Right lung (tissue), 5 donors: ENCODE data around the gene CLEC4D. TPM values are rescaled to one million over a fixed set of nuclear protein-coding genes. Genes with fewer than 3 reads are reported as not detected.
"Not testable (repeated sequence)": the region's sequence is repeated elsewhere in the genome, so short reads cannot be mapped to it uniquely, and the experiment has no call there.

Source experiments
- DNase-seq, 2 donors: peaks; one replicate each; pipeline ENCODE4 v3.0.0-alpha.2; 2013
- polyA plus RNA-seq, 5 donors: library from polyadenylated mRNA; unstranded; fragments of 120-200 nt; gene quantifications; one replicate each; pipeline versions ENCODE4 v1.2.1 to v1.2.3, GENCODE V29; 2013; ENCODE audit warnings: inconsistent platforms in 1 of 5, low replicate concordance in 1 of 5; ENCODE audit not compliant: insufficient read length in 5 of 5, insufficient read depth in 1 of 5

Gene CLEC4D
- polyA plus RNA-seq, 5 donors: 0.07 to 0.39 (median 0.25) TPM; not detected in 1

DNA sequence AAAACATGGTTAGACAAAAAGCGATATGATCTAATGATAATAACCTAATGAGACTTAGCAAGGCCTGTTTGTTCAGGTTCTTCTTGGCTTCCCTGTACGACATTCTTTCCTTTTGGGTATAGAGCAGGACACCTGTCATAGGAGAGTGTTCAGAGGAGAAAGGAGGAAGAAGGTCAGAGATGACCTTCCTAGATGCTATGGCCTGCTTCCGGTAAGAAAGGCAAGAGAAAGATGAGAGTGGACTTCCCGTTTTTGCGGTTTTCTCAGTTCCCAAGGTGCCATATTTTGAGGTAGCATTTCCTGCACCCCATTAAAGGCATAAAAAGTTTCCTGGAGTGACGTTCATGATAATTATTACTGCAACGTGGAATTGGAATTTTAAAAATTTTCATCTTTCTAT, 18.7 kb downstream of the CLEC4D start:
- no peak for DNase-seq

DNA sequence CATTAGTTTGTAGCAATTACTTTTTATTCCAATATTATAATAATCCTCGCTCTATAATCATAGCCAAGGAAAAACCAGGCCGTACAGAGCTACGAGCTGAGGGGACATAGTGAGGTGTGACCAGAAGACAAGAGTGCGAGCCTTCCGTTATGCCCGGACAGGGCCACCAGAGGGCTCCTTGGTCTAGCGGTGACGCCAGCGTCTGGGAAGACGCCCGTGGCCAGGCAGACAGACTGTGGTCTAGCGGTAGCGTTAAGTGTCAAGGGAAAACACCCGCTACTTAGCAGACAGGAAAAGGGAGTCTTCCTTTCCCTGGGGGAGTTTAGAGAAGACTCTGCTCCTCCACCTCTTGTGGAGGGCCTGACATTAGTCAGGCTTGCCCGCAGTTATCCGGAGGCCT, 24.5 kb downstream of the CLEC4D start:
- DNase-seq: not testable (repeated sequence)

DNA sequence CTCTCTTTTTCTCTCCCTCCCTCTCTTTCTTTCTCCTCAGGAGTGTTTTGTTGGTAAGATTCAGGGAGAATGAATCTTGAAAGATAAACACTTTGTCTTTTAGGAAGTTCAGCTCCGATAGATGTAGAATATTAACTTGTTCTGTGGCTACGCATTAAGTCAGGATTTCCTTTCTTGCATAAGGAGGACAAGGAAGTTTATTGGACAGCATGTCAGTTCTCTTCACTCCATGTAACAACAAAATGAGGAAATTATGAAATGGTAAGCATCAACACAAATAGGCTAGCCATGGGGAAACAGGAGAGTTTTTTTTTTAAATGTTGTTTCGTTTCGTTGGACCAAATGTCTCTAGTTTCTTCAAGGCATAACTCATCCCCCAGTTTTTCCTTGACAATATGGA, 27.5 kb downstream of the CLEC4D start, which contains the start of gene CLEC4E:
Gene CLEC4E (minus strand): TSS at position 75 of the 400 bp plus-strand sequence. CDS start 108 bp downstream, outside the sequence.
- DNase-seq: not testable (repeated sequence)

DNA sequence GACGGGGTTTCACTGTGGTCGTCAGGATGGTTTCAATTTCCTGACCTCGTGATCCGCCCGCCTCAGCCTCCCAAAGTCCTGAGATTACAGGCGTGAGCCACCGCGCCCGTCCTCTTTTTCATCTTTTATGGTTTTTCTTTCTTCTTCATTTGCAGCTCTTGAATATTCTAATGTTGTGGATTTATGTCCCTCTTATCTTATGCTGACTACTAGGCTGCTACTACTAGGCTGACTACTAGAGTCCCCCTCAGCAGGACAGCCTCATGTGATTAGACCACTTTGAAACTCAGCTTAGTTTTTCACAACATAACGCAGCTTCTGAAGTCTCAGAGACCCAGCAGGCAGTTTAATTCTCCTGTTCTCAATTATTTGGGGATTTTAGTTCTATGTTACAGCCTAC, 28.3 kb downstream of the CLEC4D start:
- DNase-seq: no peak

GRCh38 chr12:8544295-8544694, 31.0 kb downstream of the CLEC4D start:
- DNase-seq: peak; percentile 46 to 66

DNA sequence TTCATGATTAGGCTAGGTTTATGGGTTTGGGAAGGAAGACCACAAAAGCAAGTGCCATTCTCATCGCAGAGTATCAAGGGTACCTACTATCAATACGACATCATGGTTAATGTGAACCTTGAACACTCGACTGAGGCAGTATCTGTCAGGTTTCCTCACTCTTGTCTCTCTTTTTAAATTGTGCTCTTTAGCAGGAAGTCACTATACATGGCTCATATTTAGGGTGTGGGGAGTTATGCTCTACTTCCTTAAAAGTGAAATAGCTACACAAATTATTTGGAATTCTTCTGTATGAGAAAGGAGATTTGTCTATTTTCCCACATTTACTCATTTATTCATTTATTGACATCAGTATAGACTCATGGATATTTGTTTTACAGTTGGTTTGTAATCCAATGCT, 33.3 kb downstream of the CLEC4D start:
- no peak for DNase-seq

- DNase-seq: no peak
Measured at GRCh38 chr12:8547645-8548044, 34.3 kb downstream of the CLEC4D start.

DNA sequence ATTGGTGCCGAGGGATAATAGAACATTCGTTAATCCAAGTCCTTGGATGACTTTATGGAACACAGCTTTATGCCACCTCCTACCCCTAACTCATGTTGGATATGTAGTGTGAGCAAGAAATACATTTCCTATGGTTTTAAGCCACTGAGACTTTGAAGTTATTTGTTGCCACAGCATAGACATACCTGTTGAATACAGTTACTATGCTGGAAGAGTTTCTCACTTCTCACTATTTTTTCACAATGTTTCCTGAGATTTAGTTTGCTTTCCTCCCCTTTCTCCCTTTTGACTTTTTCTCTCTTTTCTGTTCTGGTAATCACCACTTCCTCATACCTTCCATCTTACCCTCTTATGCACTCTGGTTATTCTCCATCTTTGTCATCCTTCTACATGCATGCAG, 34.9 kb downstream of the CLEC4D start:
- no peak for DNase-seq

GRCh38 chr12:8549381-8549780, 36.1 kb downstream of the CLEC4D start:
- no peak for DNase-seq

DNA sequence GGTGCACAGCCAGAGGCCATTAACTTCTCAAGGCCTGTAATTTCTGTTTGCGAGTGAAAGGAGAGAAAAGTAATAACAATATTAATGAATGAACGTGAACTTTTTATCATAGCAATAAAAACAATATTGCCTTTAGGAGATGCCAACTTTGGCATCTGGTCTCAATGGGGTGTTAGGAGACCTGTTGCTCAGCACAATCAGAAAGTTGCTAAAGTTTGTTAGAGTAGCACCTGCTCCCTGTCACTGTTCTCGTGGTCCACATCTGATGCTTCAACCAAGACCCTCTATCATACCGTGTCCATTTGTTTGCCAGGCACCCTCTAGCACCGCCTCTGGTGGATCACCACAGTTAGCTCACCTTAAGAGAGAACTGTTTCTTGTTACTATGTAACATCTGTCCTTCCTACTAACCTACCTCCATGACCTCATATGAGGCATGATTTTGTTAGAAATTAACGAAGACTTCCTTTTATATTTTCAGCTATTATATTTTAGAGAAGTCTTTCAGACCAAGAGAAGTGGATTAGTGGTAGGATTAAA, 39.9 kb downstream of the CLEC4D start:
- no peak for DNase-seq

DNA sequence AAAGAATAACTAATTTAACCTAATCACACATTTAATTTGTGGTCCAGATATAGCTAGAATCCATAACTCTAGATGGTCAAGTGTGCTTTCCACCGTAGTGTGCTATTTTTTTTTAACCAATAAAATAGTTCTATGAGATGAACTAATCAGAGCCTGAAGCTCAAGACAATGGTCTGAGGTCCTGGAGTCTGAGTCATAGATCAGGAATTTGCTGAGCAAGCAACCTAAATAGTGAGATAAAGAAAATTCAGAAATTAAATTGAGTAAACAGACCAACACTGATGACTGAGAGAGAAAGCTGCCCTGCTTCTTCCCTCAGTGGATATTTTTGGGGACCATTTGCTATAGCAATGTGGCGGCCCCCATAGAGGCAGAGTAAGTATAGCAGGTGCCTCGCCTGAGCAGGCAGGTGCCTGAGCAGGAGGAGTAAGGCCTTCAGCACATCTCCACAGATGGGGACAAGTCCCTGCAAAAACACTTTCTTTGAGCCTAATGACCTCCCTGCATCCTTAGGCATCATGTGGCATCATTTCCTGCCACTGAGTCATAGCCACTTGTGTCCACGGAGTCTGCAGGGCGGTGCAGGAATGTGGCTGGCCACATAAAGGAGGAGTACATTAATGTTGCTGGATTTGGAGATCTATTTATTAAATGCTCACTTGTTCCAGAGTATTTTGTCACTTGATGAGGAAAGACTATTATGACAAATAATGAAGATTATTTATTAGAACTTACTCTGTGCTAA, 41.3 kb downstream of the CLEC4D start:
- no peak for DNase-seq

DNA sequence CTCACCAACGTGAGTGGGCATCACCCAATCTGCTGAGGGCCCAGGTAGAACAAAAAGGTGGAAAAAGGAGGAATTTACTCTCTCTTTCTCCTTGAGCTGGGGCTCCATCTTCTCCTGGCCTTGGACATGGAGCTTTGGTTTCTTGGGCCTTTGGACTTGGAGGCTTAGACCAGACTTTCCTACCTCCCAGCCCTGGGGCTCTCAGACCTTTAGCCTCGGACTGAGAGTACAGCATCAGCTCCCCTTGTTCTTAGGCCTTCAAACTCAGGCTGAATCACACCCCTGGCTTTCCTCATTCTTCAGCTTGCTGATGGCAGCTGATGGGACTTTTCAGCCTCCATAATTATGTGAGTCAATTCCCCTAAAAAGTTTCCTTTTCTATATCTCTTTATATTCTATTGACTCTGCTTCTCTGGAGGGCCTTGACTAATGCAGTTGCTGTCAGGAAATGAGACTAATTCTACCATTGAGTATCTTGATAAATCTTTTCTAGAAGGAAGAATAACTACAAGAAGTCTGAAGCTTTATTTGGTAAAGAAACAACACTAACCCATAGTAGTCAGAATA, 43.3 kb downstream of the CLEC4D start:
- DNase-seq: no peak

DNA sequence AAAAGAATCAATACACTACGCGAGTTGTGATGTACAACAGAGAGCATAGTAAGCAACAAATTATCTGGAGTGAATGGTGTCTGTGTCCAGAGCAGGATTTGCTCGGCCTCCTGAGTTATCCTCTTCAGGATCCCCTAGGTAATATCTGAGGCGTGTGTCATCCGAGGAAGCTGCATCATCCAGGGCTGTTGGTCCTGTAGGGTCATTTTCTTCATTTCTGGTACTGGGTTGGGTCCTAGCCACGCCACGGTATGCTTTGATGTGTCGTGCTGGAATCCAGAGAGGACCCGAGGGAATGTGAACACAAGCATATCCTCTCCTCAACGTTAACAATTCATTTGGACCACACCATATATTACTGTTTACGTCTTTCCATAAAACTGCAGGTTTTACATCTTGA, 46.4 kb downstream of the CLEC4D start:
- no peak for DNase-seq

DNA sequence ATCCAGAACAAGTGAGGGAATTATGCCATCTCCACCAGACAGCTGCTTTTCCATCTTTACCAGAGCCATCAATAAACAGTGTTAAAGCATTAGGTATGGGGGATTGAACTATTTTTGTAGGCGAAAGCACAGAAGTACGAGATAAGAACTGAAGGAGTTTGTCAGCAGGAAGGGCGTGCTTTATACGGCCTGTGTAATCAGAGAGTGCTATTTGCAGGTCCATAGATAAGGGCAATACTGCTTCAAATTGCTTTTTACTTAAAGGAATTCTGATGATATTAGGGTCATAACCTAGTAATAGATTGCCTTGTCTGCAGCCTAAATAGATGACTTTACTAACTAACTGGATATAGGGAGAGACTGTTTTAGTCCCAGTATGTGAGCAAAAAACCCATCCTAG, 47.7 kb downstream of the CLEC4D start:
- no peak for DNase-seq

DNA sequence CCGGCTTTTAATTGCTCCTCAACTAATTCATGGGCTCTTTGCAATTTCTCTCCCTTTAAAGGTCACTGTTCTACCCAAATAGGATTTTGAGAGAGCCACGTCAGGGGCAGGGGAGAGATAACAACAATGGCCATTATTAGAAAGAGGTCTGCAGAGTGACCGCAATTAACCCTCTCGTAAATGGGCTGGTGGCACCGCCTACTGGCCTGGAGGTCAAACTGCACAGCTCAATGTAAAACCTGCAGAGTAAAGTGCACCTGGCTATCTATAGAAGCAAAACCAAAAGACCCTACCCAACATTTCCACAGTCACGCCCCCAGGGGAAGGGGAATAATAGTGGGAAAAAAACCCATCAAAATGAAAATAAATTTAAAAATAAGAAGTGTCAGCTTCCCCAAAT, 49.0 kb downstream of the CLEC4D start:
- DNase-seq: no peak

DNA sequence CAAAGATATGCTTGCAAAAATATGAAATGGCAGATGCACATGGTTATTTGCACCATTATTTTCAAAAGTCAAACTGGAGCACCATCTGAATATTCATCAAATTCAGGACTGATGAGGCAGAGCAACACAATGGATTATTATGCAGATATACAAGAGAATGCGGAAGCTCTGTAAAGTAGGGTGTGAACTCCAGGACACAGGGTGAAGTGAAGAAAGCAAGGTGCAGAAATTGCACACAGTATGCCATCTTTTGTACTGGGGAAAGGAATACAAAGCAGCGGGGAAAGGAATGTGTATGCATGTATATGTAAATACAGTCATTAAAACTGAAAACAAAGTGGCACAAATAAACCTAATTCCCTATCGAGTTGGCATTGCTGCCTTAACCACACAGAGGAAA, 50.1 kb downstream of the CLEC4D start:
- no peak for DNase-seq

DNA sequence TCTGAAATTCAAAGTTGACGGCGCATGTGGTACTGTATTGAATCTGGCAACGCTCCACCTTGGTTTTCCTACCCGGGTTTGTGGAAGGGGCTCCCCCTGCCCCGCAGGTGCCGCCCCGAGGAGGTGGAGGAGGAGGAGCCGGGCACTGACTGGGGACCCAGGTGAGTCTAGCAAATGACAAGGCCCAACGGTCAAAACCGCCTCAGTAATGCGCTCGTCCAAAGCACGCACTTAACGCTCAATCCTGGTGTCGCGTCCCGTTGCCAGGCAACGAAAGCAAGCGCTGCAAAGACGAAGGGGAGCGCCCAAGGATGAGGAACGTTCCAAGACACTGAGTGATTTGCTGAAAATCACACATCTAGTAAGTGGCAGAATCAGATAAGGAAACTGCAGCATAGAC, 51.4 kb downstream of the CLEC4D start:
- no peak for DNase-seq

GRCh38 chr12:8566052-8566451, 52.7 kb downstream of the CLEC4D start:
- DNase-seq: not testable (repeated sequence)

GRCh38 chr12:8566525-8566924, 53.2 kb downstream of the CLEC4D start:
- DNase-seq: no peak
